Measurements from ENCODE around the gene GARNL3. TPM values are rescaled to one million over a fixed set of nuclear protein-coding genes. Genes with fewer than 3 reads are reported as not detected.

Gene GARNL3
- total RNA-seq, 4 donors from 2014 or later, result 9.3 to 20.9 (median 14.7) TPM

DNA sequence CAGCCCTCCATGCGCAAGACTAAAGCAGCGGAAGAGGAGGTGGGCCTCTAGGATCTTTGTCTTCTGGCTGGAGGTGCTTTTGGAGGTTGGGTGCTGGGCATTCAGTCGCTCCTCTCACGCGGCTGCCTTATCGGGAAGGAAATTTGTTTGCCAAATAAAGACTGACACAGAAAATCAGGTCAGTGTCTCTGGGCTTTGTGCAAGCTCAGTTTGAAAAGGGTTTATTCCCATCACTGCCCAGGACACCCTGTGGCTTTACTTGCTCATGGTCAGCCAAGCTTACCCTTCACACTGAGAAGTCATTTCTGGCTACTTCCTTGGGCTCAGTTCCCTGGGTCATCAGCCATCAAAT lies 142.9 kb downstream of the GARNL3 start:
- TF ChIP-seq, protein P1, sequence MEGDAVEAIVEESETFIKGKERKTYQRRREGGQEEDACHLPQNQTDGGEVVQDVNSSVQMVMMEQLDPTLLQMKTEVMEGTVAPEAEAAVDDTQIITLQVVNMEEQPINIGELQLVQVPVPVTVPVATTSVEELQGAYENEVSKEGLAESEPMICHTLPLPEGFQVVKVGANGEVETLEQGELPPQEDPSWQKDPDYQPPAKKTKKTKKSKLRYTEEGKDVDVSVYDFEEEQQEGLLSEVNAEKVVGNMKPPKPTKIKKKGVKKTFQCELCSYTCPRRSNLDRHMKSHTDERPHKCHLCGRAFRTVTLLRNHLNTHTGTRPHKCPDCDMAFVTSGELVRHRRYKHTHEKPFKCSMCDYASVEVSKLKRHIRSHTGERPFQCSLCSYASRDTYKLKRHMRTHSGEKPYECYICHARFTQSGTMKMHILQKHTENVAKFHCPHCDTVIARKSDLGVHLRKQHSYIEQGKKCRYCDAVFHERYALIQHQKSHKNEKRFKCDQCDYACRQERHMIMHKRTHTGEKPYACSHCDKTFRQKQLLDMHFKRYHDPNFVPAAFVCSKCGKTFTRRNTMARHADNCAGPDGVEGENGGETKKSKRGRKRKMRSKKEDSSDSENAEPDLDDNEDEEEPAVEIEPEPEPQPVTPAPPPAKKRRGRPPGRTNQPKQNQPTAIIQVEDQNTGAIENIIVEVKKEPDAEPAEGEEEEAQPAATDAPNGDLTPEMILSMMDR (IDR thresholded peaks at IDR 0.05; ENCODE audit: low read depth), result no peak

DNA sequence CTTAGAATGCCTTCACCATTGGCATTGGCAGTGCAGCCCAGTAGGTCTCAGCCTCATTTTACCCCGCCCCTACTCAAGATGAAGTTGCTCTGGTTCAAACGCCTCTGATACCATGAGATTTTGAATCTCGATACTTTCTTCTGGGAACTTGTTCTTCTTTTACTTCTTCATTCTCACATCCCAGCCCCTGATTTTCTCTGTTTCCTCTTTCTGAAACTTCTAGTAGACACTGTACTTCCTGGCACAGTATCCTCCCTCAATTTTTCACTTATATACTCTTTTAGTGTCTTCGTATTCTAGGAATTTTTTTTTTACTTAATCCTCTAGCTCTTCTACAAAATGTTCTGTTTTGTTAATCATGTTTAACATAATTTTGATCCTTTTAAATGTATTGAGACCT lies 146.5 kb downstream of the GARNL3 start:
- TF ChIP-seq, protein P1 (IDR thresholded peaks at IDR 0.05; ENCODE audit: low read depth), result no peak

DNA sequence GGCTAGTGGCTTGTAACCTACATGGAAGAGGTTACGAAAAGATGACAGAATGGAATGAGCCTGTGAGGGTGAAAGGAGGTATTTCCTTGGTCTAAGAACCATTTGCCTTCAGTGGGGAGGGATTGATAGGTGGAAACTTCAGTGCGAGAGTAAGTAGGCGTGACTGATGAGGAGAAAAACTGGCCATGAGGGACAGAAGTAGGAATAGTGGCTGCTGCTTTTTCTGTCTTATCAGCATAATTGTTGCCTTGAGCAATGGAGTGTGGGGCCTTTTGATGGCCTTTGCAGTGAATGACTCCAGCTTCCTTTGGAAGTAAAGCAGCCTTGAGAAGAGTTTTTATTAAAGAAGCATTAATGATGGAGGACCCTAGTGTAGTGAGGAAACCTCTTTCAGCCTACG lies 150.6 kb downstream of the GARNL3 start:
- TF ChIP-seq, protein P1 (IDR thresholded peaks at IDR 0.05; ENCODE audit: low read depth), result no peak

DNA sequence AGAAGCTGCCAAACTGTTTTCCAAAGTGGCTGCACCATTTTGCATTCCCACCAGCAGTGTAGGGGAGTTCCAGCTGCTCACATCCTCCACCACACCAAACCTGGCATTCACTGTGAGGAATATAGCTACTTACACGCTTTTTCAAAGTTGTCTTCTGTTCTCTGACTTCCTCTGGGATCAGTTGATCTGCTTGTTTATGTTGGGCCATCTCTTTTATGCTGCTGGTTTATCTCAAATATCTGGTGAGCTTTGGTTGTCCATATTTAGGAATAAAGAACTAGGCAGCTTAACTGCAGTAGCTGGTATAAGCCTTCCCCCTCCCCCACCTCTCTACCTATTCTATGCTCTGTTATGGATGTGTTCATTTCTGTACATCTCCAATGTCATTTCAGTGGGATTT lies 151.1 kb downstream of the GARNL3 start:
- TF ChIP-seq, protein P1 (IDR thresholded peaks at IDR 0.05; ENCODE audit: low read depth), result no peak

DNA sequence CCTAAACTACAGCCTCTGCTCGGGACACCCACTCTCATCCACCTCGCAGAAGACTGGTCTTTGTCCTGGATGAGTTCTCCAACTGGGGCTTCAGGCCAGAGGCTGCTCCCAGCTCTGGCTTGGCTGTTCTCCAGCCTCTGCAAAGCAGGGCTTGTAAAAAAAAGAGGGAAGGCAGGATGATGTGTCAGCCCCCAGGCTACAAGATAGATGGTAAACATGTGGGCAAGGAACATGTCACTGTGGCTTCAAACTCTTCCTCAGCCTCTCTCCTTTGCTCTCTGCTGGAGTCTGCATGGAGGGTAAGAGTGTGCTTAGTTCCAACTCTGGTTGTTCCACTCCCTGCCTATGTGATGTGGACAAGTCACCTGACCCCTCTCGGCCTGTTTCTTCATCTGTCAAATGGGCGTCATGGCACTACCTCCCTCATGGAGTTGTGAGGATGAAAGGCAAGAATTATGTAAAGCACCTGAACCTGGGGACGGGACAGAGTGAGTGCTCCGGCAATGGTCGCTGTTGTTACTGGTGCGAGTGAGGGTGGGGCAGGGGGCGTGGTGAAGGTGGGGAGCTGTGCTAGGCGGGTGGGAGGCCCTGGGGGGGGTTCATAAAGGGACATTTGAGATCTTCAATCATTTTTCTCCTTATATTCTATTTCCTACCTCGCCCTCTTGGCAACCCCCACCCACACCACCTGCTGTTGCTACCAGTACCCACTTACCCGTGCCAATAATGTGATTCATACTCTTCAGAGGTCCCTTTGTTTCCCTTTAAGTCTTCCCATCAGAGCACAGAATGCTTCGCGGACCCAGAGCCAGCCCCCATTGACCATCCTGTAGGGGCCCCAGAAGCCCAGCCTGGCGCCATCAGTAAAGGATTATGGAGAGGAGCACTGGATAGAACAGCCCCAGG lies 152.8 kb downstream of the GARNL3 start:
- TF ChIP-seq, protein P1 (IDR thresholded peaks at IDR 0.05; ENCODE audit: low read depth), result no peak

DNA sequence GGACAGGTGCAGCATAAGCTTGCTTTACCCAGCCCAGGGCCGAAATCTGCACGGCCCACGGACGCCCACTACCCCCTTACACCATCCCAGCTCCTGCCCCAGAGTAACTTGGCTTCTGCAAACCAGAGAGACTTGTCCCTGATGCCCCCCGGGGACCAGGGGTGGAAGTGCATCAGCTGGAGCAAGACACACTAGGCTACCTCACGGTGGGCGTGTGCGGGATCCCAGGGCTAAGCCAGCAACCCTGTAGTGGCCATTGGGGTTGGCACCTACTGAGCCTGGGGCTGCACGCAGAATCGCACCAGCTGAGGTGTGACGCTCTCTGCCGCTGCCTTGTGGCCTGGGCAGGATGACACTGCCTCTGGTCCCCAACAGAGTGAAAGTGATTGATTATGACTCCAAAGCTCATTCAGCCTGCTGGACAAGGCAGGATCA lies 153.5 kb downstream of the GARNL3 start:
- TF ChIP-seq, protein P1 (IDR thresholded peaks at IDR 0.05; ENCODE audit: low read depth), result no peak

DNA sequence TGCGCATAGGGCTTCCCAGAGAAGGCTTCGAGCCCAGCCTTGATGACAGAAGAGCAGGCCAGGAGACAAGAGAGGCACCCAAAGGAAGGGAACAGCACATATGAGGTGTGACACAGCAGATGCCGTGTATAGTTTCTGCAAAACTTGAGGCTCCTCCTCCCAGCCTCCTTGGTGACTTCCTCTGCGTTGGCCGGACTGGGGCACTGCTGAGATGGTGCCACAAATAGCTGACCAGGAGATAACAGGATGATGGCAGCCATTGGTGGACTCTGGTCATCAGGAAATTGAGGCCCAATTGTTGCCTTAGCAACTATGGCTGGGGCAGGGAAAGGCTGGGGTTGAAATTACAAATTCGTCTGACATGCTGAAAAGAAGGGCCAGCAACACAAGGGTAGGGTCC lies 154.8 kb downstream of the GARNL3 start:
- TF ChIP-seq, protein P1 (IDR thresholded peaks at IDR 0.05; ENCODE audit: low read depth), result no peak
